ENCODE results near the gene SLC2A9. TPM values are rescaled to one million over a fixed set of nuclear protein-coding genes. Genes with fewer than 3 reads are reported as not detected.
A peak's percentile ranks its signal among the peaks of the same experiment; 100 is the strongest.

SLC2A9 gene
- total and polyA plus RNA-seq, 7 donors, result 0.92 to 6.7 (median 5.2) TPM; not detected in 1

DNA sequence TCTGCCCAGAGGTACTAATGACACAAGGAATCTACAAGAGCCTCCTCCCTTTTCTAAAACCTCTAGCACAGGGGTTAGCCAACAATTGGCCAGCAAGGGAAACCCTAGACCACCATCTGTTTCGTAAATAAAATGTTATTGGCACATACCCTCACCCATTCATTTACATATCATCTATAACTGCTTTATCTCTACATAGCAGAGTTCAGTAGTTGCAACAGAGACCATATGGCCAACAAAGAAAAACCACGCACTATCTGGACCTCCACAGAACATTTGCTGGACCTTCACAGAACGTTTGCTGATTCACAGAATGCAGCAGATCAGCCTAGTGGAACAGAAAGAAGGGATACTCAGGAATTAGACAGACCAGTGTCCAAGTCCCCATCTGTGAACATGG, 9.4 kb downstream of the SLC2A9 start:
- WGBS, 2 donors, result 83 to 88% methylated on average over 3 of the region's 3 CpGs

GRCh38 chr4:10011277-10011676, 10.0 kb downstream of the SLC2A9 start:
- DNase-seq, result no peak
- TF ChIP-seq POLR2A (IDR thresholded peaks at IDR 0.05) (no peak), EP300 (IDR thresholded peaks at IDR 0.05) (no peak), POLR2AphosphoS5 (IDR thresholded peaks at IDR 0.05) (no peak)
- TF ChIP-seq, protein P1, sequence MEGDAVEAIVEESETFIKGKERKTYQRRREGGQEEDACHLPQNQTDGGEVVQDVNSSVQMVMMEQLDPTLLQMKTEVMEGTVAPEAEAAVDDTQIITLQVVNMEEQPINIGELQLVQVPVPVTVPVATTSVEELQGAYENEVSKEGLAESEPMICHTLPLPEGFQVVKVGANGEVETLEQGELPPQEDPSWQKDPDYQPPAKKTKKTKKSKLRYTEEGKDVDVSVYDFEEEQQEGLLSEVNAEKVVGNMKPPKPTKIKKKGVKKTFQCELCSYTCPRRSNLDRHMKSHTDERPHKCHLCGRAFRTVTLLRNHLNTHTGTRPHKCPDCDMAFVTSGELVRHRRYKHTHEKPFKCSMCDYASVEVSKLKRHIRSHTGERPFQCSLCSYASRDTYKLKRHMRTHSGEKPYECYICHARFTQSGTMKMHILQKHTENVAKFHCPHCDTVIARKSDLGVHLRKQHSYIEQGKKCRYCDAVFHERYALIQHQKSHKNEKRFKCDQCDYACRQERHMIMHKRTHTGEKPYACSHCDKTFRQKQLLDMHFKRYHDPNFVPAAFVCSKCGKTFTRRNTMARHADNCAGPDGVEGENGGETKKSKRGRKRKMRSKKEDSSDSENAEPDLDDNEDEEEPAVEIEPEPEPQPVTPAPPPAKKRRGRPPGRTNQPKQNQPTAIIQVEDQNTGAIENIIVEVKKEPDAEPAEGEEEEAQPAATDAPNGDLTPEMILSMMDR (IDR thresholded peaks at IDR 0.05), result no peak
- Histone ChIP-seq H3K9me3 (no peaks in the 10 kb centered on the region), H3K27me3 (no peaks in the 10 kb centered on the region), H3K36me3 (no peaks in the 10 kb centered on the region), H3K4me3 (no peak overlapping the region), H3K4me1 (peaks cover 0 to 24% (median 21%) of the 10 kb centered on the region in 4 donors), H3K27ac (no peak overlapping the region)
- 63 to 86% methylated on average over 1 of the region's 1 CpG for WGBS, 2 donors
- intact Hi-C loops (cut with DNase I), result no loop called here

More for the DNA sequence above, 9.4 kb downstream of the SLC2A9 start:
- H3K4me1 ChIP-seq, result peaks cover 0 to 19% (median 14%) of the 10 kb centered on the region in 4 donors
- no peak for DNase-seq
- no peak overlapping the region for H3K27ac ChIP-seq
- TF ChIP-seq POLR2A (IDR thresholded peaks at IDR 0.05) (no peak), EP300 (IDR thresholded peaks at IDR 0.05) (no peak), POLR2AphosphoS5 (IDR thresholded peaks at IDR 0.05) (no peak)
- TF ChIP-seq, protein P1 (IDR thresholded peaks at IDR 0.05), result no peak
- H3K9me3 ChIP-seq, result no peaks in the 10 kb centered on the region
- intact Hi-C loops (cut with DNase I), result no loop called here
- H3K36me3 ChIP-seq, result no peaks in the 10 kb centered on the region
- H3K27me3 ChIP-seq, result no peaks in the 10 kb centered on the region
- H3K4me3 ChIP-seq, result no peak overlapping the region

DNA sequence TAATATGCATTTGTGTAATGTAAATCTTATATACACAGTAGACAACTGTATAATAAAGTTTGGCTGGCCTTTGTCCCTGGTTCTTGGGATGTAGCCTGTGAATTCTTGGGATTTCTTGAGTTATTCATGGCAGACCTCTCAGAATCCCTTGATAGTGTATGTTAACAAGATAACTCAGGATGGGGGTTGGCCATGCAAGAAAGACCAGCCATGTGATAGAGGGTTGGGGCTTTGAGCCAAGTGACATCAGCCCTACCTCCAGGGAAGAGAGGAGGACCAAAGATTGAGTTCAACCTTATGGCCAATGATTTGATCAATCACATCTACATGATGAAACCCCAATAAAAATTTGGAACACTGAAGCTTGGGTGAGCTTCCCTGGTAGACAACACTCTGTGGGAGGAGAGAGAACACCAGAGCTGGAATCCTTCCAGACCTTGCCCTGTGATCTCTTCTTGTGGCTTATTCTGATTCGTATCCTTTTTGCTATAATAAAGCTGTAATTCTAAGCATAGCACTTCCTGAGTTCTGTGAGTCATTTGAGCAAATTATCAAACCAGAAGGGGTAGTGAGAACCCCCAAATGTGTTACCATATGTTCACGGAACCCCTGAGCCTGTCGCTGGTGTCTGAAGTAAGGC, 11.3 kb downstream of the SLC2A9 start:
- peaks cover 0 to 30% (median 25%) of the 10 kb centered on the region in 4 donors for H3K4me1 ChIP-seq
- no peak for TF ChIP-seq POLR2A (IDR thresholded peaks at IDR 0.05)
- TF ChIP-seq POLR2AphosphoS5 (IDR thresholded peaks at IDR 0.05), result no peak
- TF ChIP-seq, protein P1 (IDR thresholded peaks at IDR 0.05), result no peak
- TF ChIP-seq EP300 (IDR thresholded peaks at IDR 0.05), result no peak
- intact Hi-C loops (cut with DNase I), result no loop called here
- no peaks in the 10 kb centered on the region for H3K9me3 ChIP-seq
- H3K27ac ChIP-seq, result no peak overlapping the region
- whole genome bisulfite sequencing, 2 donors, result 55 to 72% methylated on average over 3 of the region's 3 CpGs
- DNase-seq, result no peak
- no peak overlapping the region for H3K4me3 ChIP-seq
- no peaks in the 10 kb centered on the region for H3K36me3 ChIP-seq
- H3K27me3 ChIP-seq, result no peaks in the 10 kb centered on the region

GRCh38 chr4:10008609-10009005, 12.7 kb downstream of the SLC2A9 start:
- peak overlapping the region in 2 of 4 donors; percentile 13 to 35 for H3K27ac ChIP-seq
- intact Hi-C loops (cut with DNase I), result no loop called here

More at GRCh38 chr4:10008609-10009005, 12.7 kb downstream of the SLC2A9 start:
- WGBS, 2 donors, result 77 to 89% methylated on average over 3 of the region's 3 CpGs
- Histone ChIP-seq H3K4me1 (peaks cover 0 to 30% (median 25%) of the 10 kb centered on the region in 4 donors), H3K36me3 (no peaks in the 10 kb centered on the region), H3K9me3 (no peaks in the 10 kb centered on the region), H3K27me3 (no peaks in the 10 kb centered on the region), H3K4me3 (no peak overlapping the region)
- TF ChIP-seq POLR2AphosphoS5 (IDR thresholded peaks at IDR 0.05) (no peak), EP300 (IDR thresholded peaks at IDR 0.05) (no peak), POLR2A (IDR thresholded peaks at IDR 0.05) (no peak)
- TF ChIP-seq, protein P1 (IDR thresholded peaks at IDR 0.05), result no peak
- DNase-seq, result no peak
